ENCODE measurements around the gene DAAM1. TPM values are rescaled to one million over a fixed set of nuclear protein-coding genes. Genes with fewer than 3 reads are reported as not detected.

Gene DAAM1
- total RNA-seq, 1 experiment from 2014 or later, result 13.3 TPM

DNA sequence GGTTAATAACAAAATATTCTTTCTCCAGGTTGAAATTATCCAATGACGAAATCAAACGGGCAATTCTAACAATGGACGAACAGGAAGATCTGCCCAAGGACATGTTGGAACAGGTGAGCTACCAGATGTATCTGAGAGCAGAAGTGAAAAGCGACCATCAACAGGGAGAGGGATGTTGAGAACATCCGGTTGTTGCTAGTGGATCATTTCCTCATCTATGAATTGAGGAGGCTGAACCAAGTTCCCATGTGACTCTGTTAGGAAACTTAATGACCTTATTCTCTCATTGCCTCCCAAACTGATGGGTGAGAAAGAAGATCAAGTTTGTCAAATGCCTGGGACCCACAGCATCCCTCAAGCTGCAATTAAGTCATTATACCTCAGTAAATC lies 159.0 kb downstream of the DAAM1 start:
- no peaks in the 10 kb centered on the region for H3K9me3 ChIP-seq (ENCODE audit: control insufficient read depth, insufficient read depth, low read depth, low read length)
- intact Hi-C loops (cut with micrococcal nuclease; ENCODE audit: unreplicated experiment) (no loop called here), in situ Hi-C loops (cut with HindIII; ENCODE audit: low pct_unique_long_range_greater_than_20kb, low sequenced_read_pairs) (no loop called here)
- DNase-seq (ENCODE audit: low read depth, low spot score) (no peak), ATAC-seq (no peak)
- TF ChIP-seq TCF7L2 (IDR thresholded peaks at IDR 0.05; ENCODE audit: low read depth, low read length) (no peak), POLR2AphosphoS5 (IDR thresholded peaks at IDR 0.05; ENCODE audit: low read depth, low read length) (no peak), SIN3A (IDR thresholded peaks at IDR 0.05; ENCODE audit: borderline replicate concordance, insufficient read depth, low read depth, low read length) (no peak)
- TF ChIP-seq, protein P1, sequence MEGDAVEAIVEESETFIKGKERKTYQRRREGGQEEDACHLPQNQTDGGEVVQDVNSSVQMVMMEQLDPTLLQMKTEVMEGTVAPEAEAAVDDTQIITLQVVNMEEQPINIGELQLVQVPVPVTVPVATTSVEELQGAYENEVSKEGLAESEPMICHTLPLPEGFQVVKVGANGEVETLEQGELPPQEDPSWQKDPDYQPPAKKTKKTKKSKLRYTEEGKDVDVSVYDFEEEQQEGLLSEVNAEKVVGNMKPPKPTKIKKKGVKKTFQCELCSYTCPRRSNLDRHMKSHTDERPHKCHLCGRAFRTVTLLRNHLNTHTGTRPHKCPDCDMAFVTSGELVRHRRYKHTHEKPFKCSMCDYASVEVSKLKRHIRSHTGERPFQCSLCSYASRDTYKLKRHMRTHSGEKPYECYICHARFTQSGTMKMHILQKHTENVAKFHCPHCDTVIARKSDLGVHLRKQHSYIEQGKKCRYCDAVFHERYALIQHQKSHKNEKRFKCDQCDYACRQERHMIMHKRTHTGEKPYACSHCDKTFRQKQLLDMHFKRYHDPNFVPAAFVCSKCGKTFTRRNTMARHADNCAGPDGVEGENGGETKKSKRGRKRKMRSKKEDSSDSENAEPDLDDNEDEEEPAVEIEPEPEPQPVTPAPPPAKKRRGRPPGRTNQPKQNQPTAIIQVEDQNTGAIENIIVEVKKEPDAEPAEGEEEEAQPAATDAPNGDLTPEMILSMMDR (IDR thresholded peaks at IDR 0.05), result no peak
- TF ChIP-seq, protein P2, sequence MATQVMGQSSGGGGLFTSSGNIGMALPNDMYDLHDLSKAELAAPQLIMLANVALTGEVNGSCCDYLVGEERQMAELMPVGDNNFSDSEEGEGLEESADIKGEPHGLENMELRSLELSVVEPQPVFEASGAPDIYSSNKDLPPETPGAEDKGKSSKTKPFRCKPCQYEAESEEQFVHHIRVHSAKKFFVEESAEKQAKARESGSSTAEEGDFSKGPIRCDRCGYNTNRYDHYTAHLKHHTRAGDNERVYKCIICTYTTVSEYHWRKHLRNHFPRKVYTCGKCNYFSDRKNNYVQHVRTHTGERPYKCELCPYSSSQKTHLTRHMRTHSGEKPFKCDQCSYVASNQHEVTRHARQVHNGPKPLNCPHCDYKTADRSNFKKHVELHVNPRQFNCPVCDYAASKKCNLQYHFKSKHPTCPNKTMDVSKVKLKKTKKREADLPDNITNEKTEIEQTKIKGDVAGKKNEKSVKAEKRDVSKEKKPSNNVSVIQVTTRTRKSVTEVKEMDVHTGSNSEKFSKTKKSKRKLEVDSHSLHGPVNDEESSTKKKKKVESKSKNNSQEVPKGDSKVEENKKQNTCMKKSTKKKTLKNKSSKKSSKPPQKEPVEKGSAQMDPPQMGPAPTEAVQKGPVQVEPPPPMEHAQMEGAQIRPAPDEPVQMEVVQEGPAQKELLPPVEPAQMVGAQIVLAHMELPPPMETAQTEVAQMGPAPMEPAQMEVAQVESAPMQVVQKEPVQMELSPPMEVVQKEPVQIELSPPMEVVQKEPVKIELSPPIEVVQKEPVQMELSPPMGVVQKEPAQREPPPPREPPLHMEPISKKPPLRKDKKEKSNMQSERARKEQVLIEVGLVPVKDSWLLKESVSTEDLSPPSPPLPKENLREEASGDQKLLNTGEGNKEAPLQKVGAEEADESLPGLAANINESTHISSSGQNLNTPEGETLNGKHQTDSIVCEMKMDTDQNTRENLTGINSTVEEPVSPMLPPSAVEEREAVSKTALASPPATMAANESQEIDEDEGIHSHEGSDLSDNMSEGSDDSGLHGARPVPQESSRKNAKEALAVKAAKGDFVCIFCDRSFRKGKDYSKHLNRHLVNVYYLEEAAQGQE (IDR thresholded peaks at IDR 0.05; ENCODE audit: insufficient read depth in 1 of 2, low read depth in 2 of 2, low read length in 1 of 2), result no peak
- H3K36me3 ChIP-seq (ENCODE audit: control insufficient read depth, insufficient read depth, low read length), result no peaks in the 10 kb centered on the region
- H3K4me3 ChIP-seq (ENCODE audit: low read depth in 2 of 2, low read length in 2 of 2), result no peak overlapping the region
- CTCF ChIA-PET, result no interaction called here
- no peaks in the 10 kb centered on the region for H3K4me1 ChIP-seq (ENCODE audit: control insufficient read depth, insufficient read depth, low read length)
- POLR2A ChIA-PET, result no interaction called here
- no peaks in the 10 kb centered on the region for H3K27me3 ChIP-seq (ENCODE audit: control insufficient read depth, insufficient read depth, low read length)
- BruUV-seq (replicated peaks), result no TSS peak
- no peak overlapping the region for H3K27ac ChIP-seq (ENCODE audit: low read length)

DNA sequence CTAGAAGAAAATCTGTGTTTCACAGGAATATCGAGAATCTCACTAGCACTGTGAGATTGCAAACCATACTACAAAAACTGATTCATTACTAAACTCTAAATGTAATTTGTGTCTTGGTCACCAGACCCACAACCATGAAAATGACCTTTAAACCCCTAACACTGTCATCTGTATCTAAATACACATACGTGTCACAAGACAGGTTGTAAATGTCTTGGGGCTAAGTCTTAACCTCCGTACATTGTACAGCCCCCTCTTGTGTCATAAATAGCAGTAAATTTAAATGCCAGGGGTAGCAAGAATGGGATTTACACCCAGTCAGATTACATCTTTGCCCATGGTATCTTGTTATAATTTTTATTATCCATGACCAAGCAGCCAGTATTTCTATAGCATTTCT lies 159.4 kb downstream of the DAAM1 start:
- Histone ChIP-seq H3K27ac (ENCODE audit: low read length) (no peak overlapping the region), H3K36me3 (ENCODE audit: control insufficient read depth, insufficient read depth, low read length) (no peaks in the 10 kb centered on the region), H3K4me3 (ENCODE audit: low read depth in 2 of 2, low read length in 2 of 2) (no peak overlapping the region), H3K4me1 (ENCODE audit: control insufficient read depth, insufficient read depth, low read length) (no peaks in the 10 kb centered on the region), H3K9me3 (ENCODE audit: control insufficient read depth, insufficient read depth, low read depth, low read length) (no peaks in the 10 kb centered on the region), H3K27me3 (ENCODE audit: control insufficient read depth, insufficient read depth, low read length) (no peaks in the 10 kb centered on the region)
- no TSS peak for BruUV-seq (replicated peaks)
- intact Hi-C loops (cut with micrococcal nuclease; ENCODE audit: unreplicated experiment), result no loop called here
- no peak for DNase-seq (ENCODE audit: low read depth, low spot score)
- ChIA-PET CTCF (no interaction called here), POLR2A (no interaction called here)
- no peak for ATAC-seq
- in situ Hi-C loops (cut with HindIII; ENCODE audit: low pct_unique_long_range_greater_than_20kb, low sequenced_read_pairs), result no loop called here
- TF ChIP-seq, protein P2 (IDR thresholded peaks at IDR 0.05; ENCODE audit: insufficient read depth in 1 of 2, low read depth in 2 of 2, low read length in 1 of 2), result no peak
- TF ChIP-seq, protein P1 (IDR thresholded peaks at IDR 0.05), result no peak
- TF ChIP-seq TCF7L2 (IDR thresholded peaks at IDR 0.05; ENCODE audit: low read depth, low read length) (no peak), SIN3A (IDR thresholded peaks at IDR 0.05; ENCODE audit: borderline replicate concordance, insufficient read depth, low read depth, low read length) (no peak), POLR2AphosphoS5 (IDR thresholded peaks at IDR 0.05; ENCODE audit: low read depth, low read length) (no peak)

Data from Panc1 (cell line).